Measurements from ENCODE around the gene WDR75.
"Not testable (repeated sequence)": the region's sequence is repeated elsewhere in the genome, so short reads cannot be mapped to it uniquely, and the experiment has no call there.

The WDR75 gene

GRCh38 chr2:189440947-189441708 lies at the start of gene WDR75:
TSS of gene WDR75 (plus strand) at chr2:189441474. CDS start at chr2:189441493, 19 bp downstream.
- peak; percentile 90 for DNase-seq (ENCODE audit: low read depth in 2 of 2)

DNA sequence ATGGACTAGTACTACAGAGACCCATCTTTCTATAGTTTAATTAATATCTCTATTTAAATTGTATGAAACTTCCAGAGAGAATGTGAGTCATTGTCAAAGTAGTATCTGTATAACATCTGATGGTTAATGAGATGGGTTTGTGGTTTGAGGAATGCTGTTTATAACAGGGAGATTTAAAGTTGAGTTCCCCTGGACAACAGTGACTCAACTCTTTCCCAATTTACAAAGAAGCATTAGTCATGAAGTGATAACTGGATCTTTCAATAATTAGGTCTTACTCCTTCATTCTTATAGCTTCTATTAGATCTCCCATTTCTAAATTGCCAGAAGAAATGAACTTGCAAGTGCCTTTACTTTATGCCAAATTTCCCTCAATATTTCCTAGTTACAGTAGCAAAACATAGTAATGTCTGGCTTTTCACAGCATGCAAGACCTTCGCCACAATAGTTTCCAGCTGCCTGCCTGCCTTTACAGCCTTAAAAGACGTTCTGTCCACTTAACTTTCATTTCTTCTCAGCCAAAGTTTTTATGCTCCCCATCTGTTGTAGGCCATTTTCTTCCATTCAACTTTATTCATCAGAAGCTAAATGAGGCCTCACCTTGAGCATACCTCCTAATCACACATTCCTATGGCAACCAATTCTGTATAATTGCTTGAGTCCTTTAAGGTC lies 47.7 kb upstream of the WDR75 start:
- no peak for DNase-seq (ENCODE audit: low read depth in 2 of 2)

DNA sequence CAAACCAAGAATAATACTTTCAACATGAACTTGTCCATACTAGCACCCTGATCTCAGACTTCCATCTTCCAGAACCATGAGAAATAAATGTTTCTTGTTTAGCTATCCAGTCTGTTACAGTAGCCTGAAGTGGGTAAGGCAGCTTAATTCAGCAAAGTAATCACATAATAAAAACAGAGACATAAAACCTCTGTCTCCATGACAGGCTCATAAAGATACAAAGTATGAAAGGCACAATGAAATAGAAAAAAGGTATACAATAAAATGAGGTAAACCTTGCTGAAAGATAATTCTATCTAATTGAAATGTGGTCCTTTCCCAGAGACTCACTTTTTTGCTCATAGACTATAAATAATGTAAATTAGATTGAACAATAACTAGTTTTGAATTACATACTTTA lies 46.7 kb upstream of the WDR75 start:
- no peak for DNase-seq (ENCODE audit: low read depth in 2 of 2)

DNA sequence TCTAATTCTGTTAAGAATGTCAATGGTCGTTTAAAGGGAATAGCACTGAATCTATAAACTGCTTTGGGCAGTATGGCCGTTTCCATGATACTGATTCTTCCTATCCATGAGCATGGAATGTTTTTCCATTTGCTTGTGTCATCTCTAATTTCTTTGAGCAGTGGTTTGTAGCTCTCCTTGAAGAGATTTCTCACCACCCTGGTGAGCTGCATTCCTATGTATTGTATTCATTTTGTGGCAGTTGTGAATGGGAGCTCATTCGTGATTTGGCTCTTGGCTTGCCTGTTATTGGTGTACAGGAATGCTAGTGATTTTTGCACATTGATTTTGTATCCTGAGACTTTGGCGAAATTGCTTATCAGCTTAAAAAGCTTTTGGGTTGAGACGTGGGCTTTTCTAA lies 38.3 kb upstream of the WDR75 start:
- DNase-seq (ENCODE audit: low read depth in 2 of 2): no peak

GRCh38 chr2:189406586-189407233 lies 34.6 kb upstream of the WDR75 start:
- DNase-seq (ENCODE audit: low read depth in 2 of 2): no peak

GRCh38 chr2:189407281-189408209 lies 33.7 kb upstream of the WDR75 start:
- no peak for DNase-seq (ENCODE audit: low read depth in 2 of 2)

- no peak for DNase-seq (ENCODE audit: low read depth in 2 of 2)
These were observed 33.0 kb upstream of the WDR75 start for GRCh38 chr2:189408294-189408693.

GRCh38 chr2:189409131-189409530 lies 32.1 kb upstream of the WDR75 start:
- no peak for DNase-seq (ENCODE audit: low read depth in 2 of 2)

DNA sequence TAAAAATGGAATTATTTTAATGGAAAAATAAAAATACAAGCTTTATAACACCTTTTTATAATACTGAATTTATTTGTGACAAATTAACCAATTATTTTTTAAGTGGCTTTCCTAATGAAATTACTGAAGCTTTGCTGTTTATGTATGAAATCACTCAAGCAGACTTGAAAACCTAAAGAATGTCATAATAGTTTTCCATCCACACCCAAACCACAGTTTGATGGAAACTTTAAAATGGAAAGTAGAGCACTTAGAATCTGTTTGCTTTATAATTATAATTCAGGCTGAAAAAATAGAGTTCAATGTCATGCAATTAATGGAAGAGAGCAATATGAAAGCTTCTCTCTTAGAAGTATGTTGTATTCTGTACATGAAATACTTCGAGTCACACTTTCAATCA lies 31.6 kb upstream of the WDR75 start:
- no peak for DNase-seq (ENCODE audit: low read depth in 2 of 2)

DNA sequence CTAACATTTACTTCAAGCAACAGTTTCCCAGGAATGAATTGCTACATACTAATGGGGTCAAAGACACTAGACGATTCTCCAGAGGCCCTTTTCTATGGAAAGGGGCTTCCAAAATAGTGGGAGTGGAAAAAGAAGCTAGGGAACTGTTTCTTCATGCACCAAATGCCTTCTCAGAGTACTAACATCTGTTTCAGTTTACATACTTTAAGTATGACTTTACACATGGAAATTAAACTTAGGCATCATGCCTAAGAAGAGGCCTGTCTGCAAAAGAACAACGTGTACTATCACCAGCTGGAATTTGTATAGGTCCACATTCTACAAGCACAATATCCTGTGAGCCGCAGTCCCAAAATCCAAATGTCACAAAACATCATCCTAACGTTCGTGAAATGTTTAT lies 29.4 kb upstream of the WDR75 start:
- no peak for DNase-seq (ENCODE audit: low read depth in 2 of 2)

GRCh38 chr2:189412330-189412953 lies 28.8 kb upstream of the WDR75 start:
- peak; percentile 12 to 24 for DNase-seq (ENCODE audit: low read depth in 2 of 2)

- DNase-seq (ENCODE audit: low read depth in 2 of 2): no peak
These were observed 28.0 kb upstream of the WDR75 start for GRCh38 chr2:189413249-189413648.

GRCh38 chr2:189421644-189422043 lies 19.6 kb upstream of the WDR75 start:
- no peak for DNase-seq (ENCODE audit: low read depth in 2 of 2)

GRCh38 chr2:189424961-189425360 lies 16.3 kb upstream of the WDR75 start:
- no peak for DNase-seq (ENCODE audit: low read depth in 2 of 2)

DNA sequence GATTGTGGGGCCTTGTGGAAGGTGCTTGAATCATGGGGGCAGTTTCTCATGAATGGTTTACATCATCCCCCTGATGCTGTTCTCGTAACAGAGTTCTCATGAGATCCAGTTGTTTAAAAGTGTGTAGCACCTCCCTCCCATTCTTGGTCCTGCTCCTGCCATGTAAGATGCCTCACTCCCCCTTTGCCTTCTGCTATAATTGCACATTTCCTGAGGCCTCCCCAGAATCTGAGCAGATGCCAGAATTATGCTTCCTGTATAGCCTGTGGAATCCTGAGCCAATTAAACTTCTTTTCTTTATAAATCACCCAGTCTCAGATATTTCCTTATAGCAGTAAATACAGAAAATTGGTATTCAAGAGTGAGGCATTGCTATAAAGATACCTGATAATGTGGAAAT lies 15.6 kb upstream of the WDR75 start:
- no peak for DNase-seq (ENCODE audit: low read depth in 2 of 2)

GRCh38 chr2:189426886-189427285 lies 14.4 kb upstream of the WDR75 start:
- DNase-seq (ENCODE audit: low read depth in 2 of 2): no peak

DNA sequence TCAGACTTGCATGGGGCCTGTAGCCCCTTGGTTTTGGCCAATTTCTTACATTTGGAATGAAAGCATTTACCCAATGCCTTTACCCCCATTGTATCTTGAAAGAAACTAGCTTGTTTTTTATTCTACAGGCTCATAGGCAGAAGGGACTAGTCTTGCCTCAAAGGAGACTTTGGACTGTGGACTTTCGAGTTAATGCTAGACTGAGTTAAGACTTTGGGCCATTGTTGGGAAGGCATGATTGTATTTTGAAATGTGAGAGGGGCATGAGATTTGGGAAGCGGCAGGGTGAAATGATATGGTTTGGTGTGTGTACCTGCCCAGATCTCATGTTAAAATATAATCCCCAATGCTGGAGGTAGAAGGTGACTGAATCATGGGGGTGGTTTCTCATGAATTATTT lies 13.4 kb upstream of the WDR75 start:
- no peak for DNase-seq (ENCODE audit: low read depth in 2 of 2)

DNA sequence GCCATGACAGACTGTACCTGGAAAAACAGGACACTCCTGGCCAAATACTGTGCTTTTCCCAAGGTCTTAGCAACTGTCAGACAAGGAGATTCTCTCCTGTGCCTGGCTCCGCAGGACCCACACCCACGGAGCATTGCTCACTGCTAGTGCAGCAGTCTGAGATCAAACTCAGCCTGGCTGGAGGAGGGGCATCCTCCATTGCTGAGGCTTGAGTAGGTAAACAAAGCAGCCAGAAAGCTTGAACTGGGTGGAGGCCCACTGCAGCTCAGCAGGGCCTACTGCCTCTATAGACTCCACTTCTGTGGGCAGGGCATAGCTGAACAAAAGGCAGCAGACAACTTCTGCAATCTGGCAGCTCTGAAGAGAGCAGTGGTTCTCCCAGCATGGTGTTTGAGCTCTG lies 10.8 kb upstream of the WDR75 start:
- DNase-seq (ENCODE audit: low read depth in 2 of 2): not testable (repeated sequence)

GRCh38 chr2:189435803-189436202 lies 5.5 kb upstream of the WDR75 start:
- DNase-seq (ENCODE audit: low read depth in 2 of 2): not testable (repeated sequence)

- DNase-seq (ENCODE audit: low read depth in 2 of 2): no peak
These were observed 3.3 kb upstream of the WDR75 start for GRCh38 chr2:189437926-189438325.

GRCh38 chr2:189439342-189439741 lies 1.9 kb upstream of the WDR75 start:
- no peak for DNase-seq (ENCODE audit: low read depth in 2 of 2)

DNA sequence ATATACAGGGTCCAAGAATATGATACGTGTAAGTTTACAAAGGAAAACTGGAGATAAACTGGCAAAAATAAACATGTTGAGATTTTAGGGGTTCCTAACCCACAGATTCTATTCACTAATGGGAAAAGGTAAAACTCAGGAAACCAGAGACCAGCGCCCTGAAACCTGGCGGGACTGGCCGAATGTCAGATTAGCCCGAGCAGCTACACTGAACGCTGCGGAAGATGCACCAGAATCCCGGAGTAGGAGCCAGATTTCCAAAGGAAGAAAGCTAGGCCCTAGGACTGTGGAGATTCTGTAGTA lies 679 bp upstream of the WDR75 start:
- DNase-seq (ENCODE audit: low read depth in 2 of 2): no peak
